Inflammatory macrophage treated with lipopolysaccharide for 1 hour (primary cell): ENCODE data around the gene ZNF630.
"Not testable (repeated sequence)": the region's sequence is repeated elsewhere in the genome, so short reads cannot be mapped to it uniquely, and the experiment has no call there.

ENCODE experiments used
- DNase-seq, 2 donors: peaks; one replicate each; pipeline ENCODE4 v3.0.0-alpha.2; 2020 to 2022

The ZNF630 gene

DNA sequence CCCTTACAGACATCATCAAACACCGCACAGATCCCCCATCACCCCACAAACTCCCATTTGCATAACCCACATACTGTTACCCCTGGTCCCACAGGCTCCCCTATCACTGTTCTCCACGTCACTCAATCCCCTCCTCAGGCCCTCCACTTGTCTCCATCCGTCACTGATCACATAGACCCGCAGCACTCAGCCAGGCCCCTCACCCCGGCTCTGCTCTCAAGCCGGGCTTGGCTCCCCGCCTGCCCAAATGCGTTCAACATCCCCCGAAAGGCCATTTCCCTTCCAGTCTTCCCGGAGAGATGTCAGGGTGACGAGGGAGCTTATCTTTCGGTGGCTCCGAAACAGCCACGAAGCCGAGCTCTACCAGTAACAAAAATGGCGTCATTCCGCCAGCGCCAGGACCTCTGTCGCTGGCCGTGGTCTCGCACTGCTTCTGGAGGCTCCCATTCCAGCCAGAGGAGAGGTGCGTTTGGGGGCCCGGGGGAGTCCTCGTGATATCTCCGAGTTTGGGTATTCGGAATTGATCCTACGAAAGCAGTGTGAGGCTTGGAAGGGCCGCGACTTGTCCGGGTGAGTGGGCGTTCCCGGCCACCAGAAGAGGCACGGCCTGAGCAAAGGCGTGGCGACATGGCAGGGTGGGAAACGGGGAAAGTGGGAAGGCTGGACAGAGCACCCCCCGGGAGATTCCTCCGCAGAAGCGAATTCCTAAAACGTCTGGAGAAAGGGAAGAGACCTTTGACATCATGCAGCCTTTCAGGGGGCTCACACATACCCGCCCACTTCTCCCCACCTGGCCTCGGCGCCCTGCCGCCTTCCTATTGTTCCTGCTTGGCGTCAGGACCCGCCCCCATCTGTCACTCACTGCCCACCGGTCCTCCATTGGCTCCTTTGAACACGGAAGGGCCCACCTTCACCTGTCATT is at the start of gene ZNF630:
Gene ZNF630 (minus strand): TSS at position 577 of the 922 bp plus-strand sequence. CDS start 4,754 bp downstream, outside the sequence.
- DNase-seq, result peak; percentile 11 to 16

GRCh38 chrX:48107717-48108116 is 36.3 kb upstream of the ZNF630 start:
- DNase-seq, result no peak

DNA sequence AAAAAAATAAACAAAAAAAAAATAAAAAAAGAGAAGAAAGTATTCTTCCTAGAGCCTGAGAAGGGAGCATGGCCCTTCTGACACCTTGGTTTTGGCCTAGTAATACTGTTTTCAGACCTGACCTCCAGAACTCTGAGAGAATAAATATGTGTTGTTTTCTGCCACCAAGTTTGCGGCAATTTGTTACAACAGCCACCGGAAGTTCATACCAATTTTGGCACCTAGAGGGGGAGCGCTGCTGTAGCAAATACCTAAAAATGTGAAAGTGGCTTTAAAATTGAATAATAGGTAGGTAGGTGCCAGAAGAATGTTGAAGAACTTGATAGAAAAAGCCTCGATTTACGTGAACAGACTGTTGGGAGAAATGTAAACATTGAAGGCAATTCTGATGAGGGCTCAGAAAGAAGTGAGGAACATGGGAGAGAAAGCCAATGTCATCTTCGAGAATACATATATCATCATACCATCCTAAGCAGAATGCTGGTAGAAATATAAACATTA is 31.5 kb upstream of the ZNF630 start:
- no peak for DNase-seq

DNA sequence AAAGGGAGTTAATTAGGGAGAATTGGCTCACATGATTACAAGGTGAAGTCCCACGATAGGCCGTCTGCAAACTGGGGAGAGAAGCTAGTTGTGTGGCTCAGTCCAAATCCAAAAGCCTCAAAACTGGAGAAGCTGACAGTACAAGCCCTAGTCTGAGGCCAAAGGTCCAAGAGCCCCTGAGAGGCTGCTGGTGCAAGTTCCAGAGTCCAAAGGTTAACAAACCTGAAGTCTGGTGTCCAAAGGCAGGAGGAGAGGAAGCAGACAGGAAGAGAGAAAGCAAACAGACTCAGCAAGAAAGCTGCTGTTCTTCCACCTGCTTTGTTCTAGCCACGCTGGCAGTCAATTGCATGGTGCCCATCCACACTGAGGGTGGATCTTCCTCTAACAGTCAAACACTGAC is 30.0 kb upstream of the ZNF630 start:
- DNase-seq, result no peak

DNA sequence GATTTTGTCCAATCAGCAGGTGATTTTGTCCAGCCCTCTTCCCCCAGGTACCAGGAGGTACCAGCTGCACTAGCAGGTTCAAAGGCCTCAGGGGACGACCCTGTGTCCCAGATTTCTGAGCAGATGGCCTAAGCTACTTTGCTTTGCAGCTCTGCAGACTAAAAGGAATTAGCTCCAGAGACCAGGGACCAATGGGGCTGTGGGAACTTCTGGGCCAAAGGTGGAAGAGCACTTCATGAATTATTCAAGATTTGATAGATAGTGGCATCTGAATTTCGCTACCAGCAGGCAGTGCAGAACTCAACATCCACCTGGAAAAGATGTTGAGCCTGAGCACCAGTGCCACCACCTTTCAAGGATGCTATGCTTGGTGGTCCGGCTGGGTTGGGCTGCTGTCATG is 21.1 kb upstream of the ZNF630 start:
- DNase-seq, result not testable (repeated sequence)

- DNase-seq, result no peak
Measured at GRCh38 chrX:48090123-48090522, 18.7 kb upstream of the ZNF630 start.

- DNase-seq, result no peak
Measured at GRCh38 chrX:48086082-48086481, 14.6 kb upstream of the ZNF630 start.

GRCh38 chrX:48083706-48084105 is 12.3 kb upstream of the ZNF630 start:
- DNase-seq, result no peak

DNA sequence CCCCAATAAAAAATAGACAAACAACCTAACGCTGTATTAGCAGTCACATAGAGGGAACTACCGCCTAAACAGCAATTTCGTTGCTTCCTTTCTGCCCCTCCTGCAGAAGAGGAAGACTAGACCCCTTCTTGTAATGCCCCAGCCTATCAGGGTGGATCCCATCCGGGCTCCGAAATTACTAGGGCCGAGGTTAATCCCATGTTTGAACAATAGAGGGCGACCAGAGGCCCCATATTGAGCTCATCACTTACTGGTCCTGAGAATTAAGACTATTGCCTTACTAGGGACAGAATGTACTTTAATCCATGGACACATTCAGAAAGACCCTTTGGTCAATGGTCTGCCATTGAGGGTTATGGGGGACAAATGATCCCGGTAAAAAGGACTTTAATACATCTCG is 11.8 kb upstream of the ZNF630 start:
- DNase-seq, result peak in 1 of 2 donors; percentile 48

DNA sequence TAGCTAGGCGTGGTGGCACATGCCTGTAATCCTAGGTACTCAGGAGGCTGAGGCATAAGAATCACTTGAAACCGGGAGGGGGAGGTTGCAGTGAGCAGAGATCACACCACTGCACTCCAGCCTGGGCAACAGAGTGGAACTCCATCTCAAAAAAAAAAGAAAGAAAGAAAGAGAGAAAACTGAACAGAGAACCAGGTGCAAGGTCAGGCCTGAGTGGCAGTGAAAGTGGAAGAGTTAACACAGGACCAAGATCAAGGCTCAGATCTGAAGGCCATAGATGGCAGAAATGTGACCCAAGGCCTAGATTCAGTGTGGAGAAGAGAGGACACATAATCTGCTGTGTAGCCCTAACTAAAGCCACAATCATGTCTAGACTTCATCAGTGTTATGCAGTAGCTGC is 4.9 kb upstream of the ZNF630 start:
- no peak for DNase-seq

- no peak for DNase-seq
Measured at GRCh38 chrX:48071986-48072605, 656 bp upstream of the ZNF630 start.

DNA sequence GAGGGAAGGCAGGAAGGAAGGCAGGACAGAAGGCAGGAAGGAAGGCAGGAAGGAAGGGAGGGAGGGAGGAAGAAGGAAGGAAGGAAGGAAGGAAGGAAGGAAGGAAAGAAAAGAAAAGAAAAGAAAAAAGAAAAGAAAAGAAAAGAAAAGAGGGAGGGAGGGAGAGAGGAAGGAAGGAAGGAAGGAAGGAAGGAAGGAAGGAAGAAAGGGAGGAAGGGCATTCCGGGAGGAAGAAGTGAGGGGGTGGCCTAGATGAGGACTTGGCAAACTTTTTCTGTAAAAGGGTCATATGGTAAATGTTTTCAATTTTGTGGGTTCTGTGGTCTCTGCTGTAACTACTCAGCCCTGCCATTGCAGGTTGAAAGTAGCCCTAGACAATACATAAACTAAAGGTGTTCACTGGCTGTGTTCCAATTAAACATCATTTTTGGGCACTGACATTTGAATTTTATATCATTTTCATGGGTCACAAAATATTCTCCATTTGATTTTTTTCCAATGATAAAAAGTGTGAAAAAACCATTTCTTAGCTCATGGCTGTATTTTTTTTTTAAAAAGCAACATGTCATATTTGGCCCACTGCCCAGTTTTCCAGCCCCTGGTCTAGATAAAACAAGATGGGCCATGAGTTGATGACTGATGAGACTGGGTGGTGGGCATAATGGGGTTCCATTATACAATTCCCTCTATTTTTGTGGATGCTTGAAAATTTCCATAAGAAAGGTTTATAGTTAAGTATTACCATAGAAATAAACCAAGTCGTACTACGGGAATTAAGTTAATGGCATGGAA is 3.1 kb downstream of the ZNF630 start:
- no peak for DNase-seq

- DNase-seq, result no peak
Measured at GRCh38 chrX:48064261-48064660, 7.2 kb downstream of the ZNF630 start.

DNA sequence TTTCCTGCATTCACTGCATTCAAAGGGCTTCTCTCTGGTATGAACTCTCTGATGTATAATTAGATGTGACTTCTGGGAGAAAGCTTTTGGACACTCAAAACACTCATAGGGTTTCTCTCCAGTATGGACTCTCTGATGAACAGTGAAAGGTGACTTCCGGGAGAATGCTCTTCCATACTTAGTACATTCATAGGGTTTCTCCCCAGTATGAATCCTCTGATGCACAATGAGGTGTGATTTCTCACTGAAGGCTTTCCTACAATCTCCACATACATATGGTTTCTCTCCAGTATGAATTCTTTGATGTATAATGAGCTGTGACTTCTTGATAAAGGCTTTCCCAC is 12.2 kb downstream of the ZNF630 start:
- DNase-seq, result no peak

- DNase-seq, result no peak
Measured at GRCh38 chrX:48058621-48059295, 12.7 kb downstream of the ZNF630 start.

GRCh38 chrX:48046846-48047245 is 24.6 kb downstream of the ZNF630 start:
- DNase-seq, result no peak

DNA sequence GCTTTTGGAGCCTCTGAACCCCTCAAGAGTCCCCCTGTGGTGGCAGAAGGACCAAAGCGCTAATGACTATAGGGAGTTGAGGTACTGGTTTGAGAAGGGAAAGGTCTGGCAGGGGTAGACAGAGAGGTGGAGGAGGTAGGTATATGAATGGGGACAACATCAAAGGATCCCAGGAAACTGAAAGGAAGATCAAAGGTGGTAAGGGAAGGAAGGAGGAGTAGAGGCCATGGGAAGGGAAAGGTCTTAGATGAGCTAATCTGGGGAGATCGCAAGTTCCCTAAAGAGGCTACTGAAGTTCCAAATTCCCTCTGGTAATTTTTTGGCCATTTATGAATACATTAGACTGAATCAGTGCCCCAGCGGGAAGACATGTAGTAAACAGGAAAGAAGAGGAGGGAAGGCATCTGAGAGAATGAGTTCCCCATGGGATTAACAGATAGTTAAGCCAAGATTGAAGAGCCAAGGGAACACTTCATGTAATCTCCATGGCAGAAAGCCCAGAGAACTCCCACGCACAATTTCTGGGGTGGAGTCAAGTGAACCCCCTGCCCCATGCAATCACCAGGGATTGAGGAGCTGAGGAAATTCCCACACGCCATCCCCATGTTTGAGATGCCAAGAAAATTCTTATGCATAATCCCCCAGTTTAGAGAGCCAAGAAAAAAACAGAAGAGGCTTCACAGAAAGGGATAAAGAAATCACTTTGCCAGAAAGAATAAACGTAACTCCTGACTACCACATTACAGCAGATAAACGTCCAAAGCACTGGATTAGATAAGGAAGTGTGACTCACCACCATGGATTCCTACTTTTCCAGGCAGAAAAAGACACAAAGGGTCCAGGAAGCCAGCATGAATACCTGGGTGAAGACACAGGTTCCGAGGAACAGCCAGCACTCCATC is 25.8 kb downstream of the ZNF630 start:
- DNase-seq, result peak; percentile 7 to 49

- no peak for DNase-seq
Measured at GRCh38 chrX:48043056-48043455, 28.4 kb downstream of the ZNF630 start.

DNA sequence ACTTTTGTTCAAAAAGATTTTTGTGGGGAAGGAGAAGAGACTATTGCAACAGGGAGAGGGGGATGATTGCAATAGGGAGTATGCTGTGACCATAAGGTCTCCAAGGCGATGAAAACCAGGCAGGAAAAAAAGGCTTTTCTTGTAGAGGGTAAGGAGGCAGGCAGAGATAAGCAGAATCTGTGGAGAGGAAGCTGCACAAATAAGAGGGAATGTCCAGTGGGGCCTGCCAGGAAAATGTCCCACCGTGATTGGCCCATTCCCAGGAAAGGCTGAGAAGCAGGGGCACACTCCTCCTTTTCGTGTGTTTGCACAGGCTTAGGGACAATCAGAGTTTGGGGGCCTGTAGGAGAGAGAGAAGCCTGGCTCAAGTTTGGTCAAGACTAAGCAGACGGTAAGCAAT is 35.5 kb downstream of the ZNF630 start:
- no peak for DNase-seq

DNA sequence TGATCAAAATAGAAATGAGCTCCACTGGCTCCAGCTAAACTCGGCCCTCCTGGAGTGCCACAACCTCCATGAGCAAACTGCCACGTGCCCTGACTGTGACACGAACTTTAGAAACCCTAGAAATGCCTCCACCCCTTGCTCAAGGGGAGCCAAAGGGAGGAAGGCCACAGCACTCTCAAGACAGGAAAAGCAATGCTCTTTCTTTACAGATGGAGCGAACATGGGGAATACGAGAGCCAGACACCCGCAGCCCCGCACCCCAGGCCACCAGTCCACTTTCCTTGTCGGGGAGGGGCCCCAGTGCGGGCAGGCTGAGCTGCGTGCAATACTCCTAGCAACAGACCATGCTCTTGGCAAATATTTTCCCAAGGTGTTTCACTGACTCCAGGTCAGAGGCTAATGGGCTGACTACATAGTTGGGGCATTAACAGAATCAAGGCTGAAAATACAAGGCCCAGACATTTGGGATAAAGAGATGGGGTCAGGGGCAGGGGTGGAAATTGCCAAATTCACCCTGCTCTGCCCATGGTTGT is 40.7 kb downstream of the ZNF630 start:
- not testable (repeated sequence) for DNase-seq

DNA sequence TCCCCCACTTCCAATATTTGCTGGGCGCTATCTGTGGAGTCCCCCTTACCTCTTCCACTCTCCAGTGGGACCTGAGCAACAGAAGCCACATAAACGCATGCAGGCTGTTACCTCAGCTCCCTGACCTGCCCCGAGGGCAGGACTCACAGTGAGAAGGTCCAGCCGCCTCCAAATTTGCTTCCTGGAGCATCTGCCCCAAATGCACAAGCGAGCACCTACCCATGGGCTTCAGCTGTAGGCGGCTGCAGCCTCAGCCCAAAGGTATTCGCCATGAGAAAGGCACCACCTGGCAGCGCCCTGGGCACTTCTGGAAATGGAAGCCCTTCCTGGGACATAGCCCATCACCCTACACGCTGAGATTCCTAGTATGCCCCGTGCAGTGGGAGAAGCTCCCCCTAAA is 41.2 kb downstream of the ZNF630 start:
- no peak for DNase-seq
